Neural crest cell (in vitro differentiated cells): ENCODE measurements around the gene ZNF677. TPM values are rescaled to one million over a fixed set of nuclear protein-coding genes. Genes with fewer than 3 reads are reported as not detected.
"Not testable (repeated sequence)": the region's sequence is repeated elsewhere in the genome, so short reads cannot be mapped to it uniquely, and the experiment has no call there.

Experiments used
- DNase-seq: peaks from one replicate; pipeline ENCODE4 v3.0.0; 2021; ENCODE audit warnings: low read depth, mixed read lengths, low spot score
- H3K27ac Mint-ChIP-seq: one replicate; pipeline ENCODE4 v1.8.0; 2021; ENCODE audit warnings: mild to moderate bottlenecking, mixed read lengths; ENCODE audit not compliant: unreplicated experiment
- H3K27me3 Mint-ChIP-seq: 2 replicates; pipeline ENCODE4 v1.8.0; 2021; ENCODE audit warnings: low read depth, mild to moderate bottlenecking, mixed read lengths
- H3K36me3 Mint-ChIP-seq: 2 replicates; pipeline ENCODE4 v1.8.0; 2021; ENCODE audit warnings: low read depth, mild to moderate bottlenecking, mixed read lengths
- H3K4me1 Mint-ChIP-seq: 2 replicates; pipeline ENCODE4 v1.8.0; 2021; ENCODE audit warnings: mixed read lengths
- H3K4me3 Mint-ChIP-seq: one replicate; pipeline ENCODE4 v1.8.0; 2021; ENCODE audit warnings: mild to moderate bottlenecking, mixed read lengths
- H3K9me3 Mint-ChIP-seq: 2 replicates; pipeline ENCODE4 v1.8.0; 2021; ENCODE audit warnings: mixed read lengths
- CTCF ChIP-seq: fragments of 200-600 bp; sonication (generic); conservative IDR thresholded peaks from 2 replicates; pipeline ENCODE4 v1.5.0; 2021; ENCODE audit warnings: antibody characterized with exemption, mild to moderate bottlenecking
- total RNA-seq: library from RNA; stranded (reverse); gene quantifications from 2 replicates; pipeline ENCODE4 v1.2.1, GENCODE V29; 2021

ZNF677 gene
- total RNA-seq, 1 donor from 2014 or later: 26.3 TPM

- no peak for TF ChIP-seq CTCF
- DNase-seq: no peak
- no peaks in the 10 kb centered on the region for H3K27me3 Mint-ChIP-seq
- peaks cover 39% of the 10 kb centered on the region for H3K36me3 Mint-ChIP-seq
- H3K9me3 Mint-ChIP-seq: peaks cover 7% of the 10 kb centered on the region
- H3K27ac Mint-ChIP-seq: no peak overlapping the region
- H3K4me3 Mint-ChIP-seq: peak overlapping the region; percentile 99
- peaks cover 37% of the 10 kb centered on the region for H3K4me1 Mint-ChIP-seq
These were observed 61.0 kb downstream of the ZNF677 start for GRCh38 chr19:53193535-53194222.

- peak within 1 kb of the TSS; percentile 91 for H3K27ac Mint-ChIP-seq
- peaks cover 40% of the 10 kb centered on the region for H3K36me3 Mint-ChIP-seq
- peaks cover 7% of the 10 kb centered on the region for H3K9me3 Mint-ChIP-seq
- no peak for TF ChIP-seq CTCF
- H3K4me1 Mint-ChIP-seq: peaks cover 37% of the 10 kb centered on the region
- peak; percentile 67 for DNase-seq
- peak within 1 kb of the TSS; percentile 99 for H3K4me3 Mint-ChIP-seq
- H3K27me3 Mint-ChIP-seq: no peaks in the 10 kb centered on the region
These were observed 61.7 kb downstream of the ZNF677 start, which contains the start of gene ZNF665 for GRCh38 chr19:53192771-53193534. Gene ZNF665, minus strand, starts transcription at chr19:53193358. Its CDS starts 10,460 bp downstream, at chr19:53182898.

GRCh38 chr19:53190253-53190652 lies 64.4 kb downstream of the ZNF677 start:
- H3K9me3 Mint-ChIP-seq: peaks cover 6% of the 10 kb centered on the region
- H3K4me3 Mint-ChIP-seq: peak overlapping the region; percentile 19
- no peak overlapping the region for H3K27ac Mint-ChIP-seq
- TF ChIP-seq CTCF: no peak
- no peak for DNase-seq
- peaks cover 39% of the 10 kb centered on the region for H3K36me3 Mint-ChIP-seq
- no peaks in the 10 kb centered on the region for H3K27me3 Mint-ChIP-seq
- peaks cover 23% of the 10 kb centered on the region for H3K4me1 Mint-ChIP-seq

- H3K4me3 Mint-ChIP-seq, H3K27ac Mint-ChIP-seq, DNase-seq, H3K9me3 Mint-ChIP-seq, H3K27me3 Mint-ChIP-seq: not testable (repeated sequence)
- peaks cover 38% of the 10 kb centered on the region for H3K36me3 Mint-ChIP-seq
- H3K4me1 Mint-ChIP-seq: peaks cover 20% of the 10 kb centered on the region
These were observed 64.9 kb downstream of the ZNF677 start for GRCh38 chr19:53189691-53190198.

Other genes with a start within 250 kb of the ZNF677 start
- gene ERVV-1, start 241.0 kb downstream of the ZNF677 start, total RNA-seq: not detected in 2 replicates
- gene ERVV-2, start 210.1 kb downstream of the ZNF677 start, total RNA-seq: not detected in 2 replicates
- gene ZNF160, start 151.5 kb downstream of the ZNF677 start, total RNA-seq: 22.7 and 23.8 TPM in 2 replicates
- 12.6 and 13.6 TPM in 2 replicates for gene ZNF415, start 122.0 kb downstream of the ZNF677 start, total RNA-seq
- 14.5 and 15.8 TPM in 2 replicates for gene ZNF347, start 95.8 kb downstream of the ZNF677 start, total RNA-seq
- gene ZNF665, start 61.5 kb downstream of the ZNF677 start, total RNA-seq: 5.2 and 8.2 TPM in 2 replicates
- gene VN1R2, start 3.4 kb upstream of the ZNF677 start, total RNA-seq: not detected in 2 replicates
- gene VN1R4, start 12.8 kb upstream of the ZNF677 start, total RNA-seq: not detected in 2 replicates
- 7.9 and 8.2 TPM in 2 replicates for gene ZNF845, start 78.9 kb upstream of the ZNF677 start, total RNA-seq
- gene ZNF525, start 110.8 kb upstream of the ZNF677 start, total RNA-seq: 6.9 and 8.4 TPM in 2 replicates
- gene ZNF765, start 140.3 kb upstream of the ZNF677 start, total RNA-seq: 10.1 and 10.8 TPM in 2 replicates
- 10.0 and 10.5 TPM in 2 replicates for gene ZNF761, start 177.1 kb upstream of the ZNF677 start, total RNA-seq
- 8.2 and 8.6 TPM in 2 replicates for gene ZNF813, start 212.9 kb upstream of the ZNF677 start, total RNA-seq